ENCODE measurements around the gene C6orf136. TPM values are rescaled to one million over a fixed set of nuclear protein-coding genes. Genes with fewer than 3 reads are reported as not detected.

The C6orf136 gene
- total RNA-seq, 4 donors from 2014 or later = 13.5 to 21.4 (median 20.7) TPM

- Histone ChIP-seq H3K9me3 (no peaks in the 10 kb centered on the region), H3K27ac (peak within 1 kb of the TSS; percentile 97 to 99 (median 98)), H3K27me3 (no peaks in the 10 kb centered on the region), H3K4me3 (peak within 1 kb of the TSS; percentile 73 to 92 (median 83)), H3K4me1 (peaks cover 0 to 84% (median 58%) of the 10 kb centered on the region in 4 donors), H3K36me3 (no peaks in the 10 kb centered on the region)
- DNase-seq (ENCODE audit: low spot score in 2 of 2) = peak; percentile 71 to 72
- TF ChIP-seq POLR2A (IDR thresholded peaks at IDR 0.05) (peak in 1 of 2 donors; percentile 32), EP300 (IDR thresholded peaks at IDR 0.05) (peak in 1 of 2 donors; percentile 47), CTCF (IDR thresholded peaks at IDR 0.05) (no peak)
- WGBS, 2 donors = 0 to 1% methylated on average over 23 to 24 of the region's 41 CpGs
Observed at GRCh38 chr6:30686009-30686907, 39.3 kb downstream of the C6orf136 start, which contains the start of gene PPP1R18. Gene PPP1R18, minus strand, starts transcription at chr6:30686645. Its CDS starts 627 bp downstream, at chr6:30686018.

GRCh38 chr6:30686908-30687658, 40.1 kb downstream of the C6orf136 start:
- H3K36me3 ChIP-seq = no peaks in the 10 kb centered on the region
- peak overlapping the region; percentile 73 to 92 (median 83) for H3K4me3 ChIP-seq
- DNase-seq (ENCODE audit: low spot score in 2 of 2) = peak; percentile 89
- no peaks in the 10 kb centered on the region for H3K27me3 ChIP-seq
- no peak for TF ChIP-seq CTCF (IDR thresholded peaks at IDR 0.05)
- TF ChIP-seq EP300 (IDR thresholded peaks at IDR 0.05) = peak; percentile 72 to 95
- TF ChIP-seq POLR2A (IDR thresholded peaks at IDR 0.05) = peak; percentile 17 to 48
- H3K27ac ChIP-seq = peak overlapping the region; percentile 97 to 99 (median 98)
- peaks cover 0 to 80% (median 54%) of the 10 kb centered on the region in 4 donors for H3K4me1 ChIP-seq
- H3K9me3 ChIP-seq = no peaks in the 10 kb centered on the region
- 1% methylated on average over 33 to 48 of the region's 52 CpGs for WGBS, 2 donors

GRCh38 chr6:30687659-30688431, 40.9 kb downstream of the C6orf136 start:
- DNase-seq (ENCODE audit: low spot score in 2 of 2) = peak in 1 of 2 donors; percentile 38

GRCh38 chr6:30688569-30688968, 41.6 kb downstream of the C6orf136 start:
- peak overlapping the region in 1 of 4 donors; percentile 92 for H3K4me3 ChIP-seq
- no peaks in the 10 kb centered on the region for H3K36me3 ChIP-seq
- TF ChIP-seq POLR2A (IDR thresholded peaks at IDR 0.05) (no peak), EP300 (IDR thresholded peaks at IDR 0.05) (no peak), CTCF (IDR thresholded peaks at IDR 0.05) (no peak)
- H3K4me1 ChIP-seq = peaks cover 0 to 65% (median 41%) of the 10 kb centered on the region in 4 donors
- WGBS, 2 donors = 80 to 83% methylated on average over 9 of the region's 9 CpGs
- no peaks in the 10 kb centered on the region for H3K27me3 ChIP-seq
- peak overlapping the region; percentile 97 to 99 (median 98) for H3K27ac ChIP-seq
- no peaks in the 10 kb centered on the region for H3K9me3 ChIP-seq
- no peak for DNase-seq (ENCODE audit: low spot score in 2 of 2)

More at GRCh38 chr6:30687659-30688431, 40.9 kb downstream of the C6orf136 start:
- peak overlapping the region; percentile 73 to 92 (median 83) for H3K4me3 ChIP-seq
- 8 to 10% methylated on average over 22 of the region's 22 CpGs for WGBS, 2 donors
- H3K27me3 ChIP-seq = no peaks in the 10 kb centered on the region
- TF ChIP-seq POLR2A (IDR thresholded peaks at IDR 0.05) (no peak), CTCF (IDR thresholded peaks at IDR 0.05) (peak; percentile 10 to 41 (median 23))
- peak overlapping the region; percentile 97 to 99 (median 98) for H3K27ac ChIP-seq
- H3K36me3 ChIP-seq = no peaks in the 10 kb centered on the region
- peaks cover 0 to 73% (median 47%) of the 10 kb centered on the region in 4 donors for H3K4me1 ChIP-seq
- no peaks in the 10 kb centered on the region for H3K9me3 ChIP-seq

Data from tibial nerve (tissue), 4 donors.